DOHH2 (cell line): ENCODE measurements around the gene ZNF322.

Experiments
- EZH2phosphoT487 ChIP-seq: fragments of 200-600 bp; sonication (generic); IDR thresholded peaks from 2 replicates; pipeline ENCODE4 v1.6.1; 2017; ENCODE audit warnings: borderline replicate concordance, mild to moderate bottlenecking, antibody characterized with exemption, low read length, moderate library complexity, mixed read lengths
- TF ChIP-seq, protein P1 (sequence below): fragments of 200-600 bp; sonication (generic); IDR thresholded peaks from one replicate; pipeline ENCODE4 v1.5.1; 2014; ENCODE audit warnings: antibody characterized with exemption, mild to moderate bottlenecking, low read depth, low read length; ENCODE audit not compliant: poor library complexity, severe bottlenecking

DNA sequence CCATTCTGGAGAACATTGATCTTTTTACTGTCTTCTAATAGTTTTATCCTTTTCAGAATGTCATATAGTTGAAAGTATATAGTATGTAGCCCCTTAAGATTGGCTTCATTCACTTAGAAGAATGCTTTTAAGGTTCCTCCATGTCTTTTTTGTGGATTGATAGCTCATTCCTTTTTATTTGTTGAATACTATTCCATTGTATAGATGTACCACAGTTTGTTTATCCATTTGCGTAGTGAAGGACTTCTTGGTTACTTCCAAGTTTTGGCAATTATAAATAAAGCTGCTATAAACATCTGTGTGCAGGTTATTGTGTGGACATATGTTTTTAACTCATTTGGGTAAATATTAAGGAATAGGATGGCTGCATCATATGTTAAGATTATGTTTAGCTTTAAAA, 35.0 kb downstream of the ZNF322 start:
- TF ChIP-seq, protein P1, sequence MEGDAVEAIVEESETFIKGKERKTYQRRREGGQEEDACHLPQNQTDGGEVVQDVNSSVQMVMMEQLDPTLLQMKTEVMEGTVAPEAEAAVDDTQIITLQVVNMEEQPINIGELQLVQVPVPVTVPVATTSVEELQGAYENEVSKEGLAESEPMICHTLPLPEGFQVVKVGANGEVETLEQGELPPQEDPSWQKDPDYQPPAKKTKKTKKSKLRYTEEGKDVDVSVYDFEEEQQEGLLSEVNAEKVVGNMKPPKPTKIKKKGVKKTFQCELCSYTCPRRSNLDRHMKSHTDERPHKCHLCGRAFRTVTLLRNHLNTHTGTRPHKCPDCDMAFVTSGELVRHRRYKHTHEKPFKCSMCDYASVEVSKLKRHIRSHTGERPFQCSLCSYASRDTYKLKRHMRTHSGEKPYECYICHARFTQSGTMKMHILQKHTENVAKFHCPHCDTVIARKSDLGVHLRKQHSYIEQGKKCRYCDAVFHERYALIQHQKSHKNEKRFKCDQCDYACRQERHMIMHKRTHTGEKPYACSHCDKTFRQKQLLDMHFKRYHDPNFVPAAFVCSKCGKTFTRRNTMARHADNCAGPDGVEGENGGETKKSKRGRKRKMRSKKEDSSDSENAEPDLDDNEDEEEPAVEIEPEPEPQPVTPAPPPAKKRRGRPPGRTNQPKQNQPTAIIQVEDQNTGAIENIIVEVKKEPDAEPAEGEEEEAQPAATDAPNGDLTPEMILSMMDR: no peak
- no peak for TF ChIP-seq EZH2phosphoT487
